DND-41 (cell line): ENCODE results near the gene CERKL.

Source experiments
- EZH2 ChIP-seq: IDR thresholded peaks from 3 replicates; pipeline ENCODE4 v1.6.1; 2012; ENCODE audit warnings: borderline replicate concordance, low read depth, mild to moderate bottlenecking, moderate library complexity, low read length, inconsistent platforms; ENCODE audit not compliant: severe bottlenecking
- TF ChIP-seq, protein P1 (sequence below): IDR thresholded peaks from 2 replicates; pipeline ENCODE4 v1.5.1; 2012; ENCODE audit warnings: borderline replicate concordance, low read length, moderate library complexity, mild to moderate bottlenecking; ENCODE audit not compliant: poor library complexity, severe bottlenecking; ENCODE audit errors: extremely low read depth

DNA sequence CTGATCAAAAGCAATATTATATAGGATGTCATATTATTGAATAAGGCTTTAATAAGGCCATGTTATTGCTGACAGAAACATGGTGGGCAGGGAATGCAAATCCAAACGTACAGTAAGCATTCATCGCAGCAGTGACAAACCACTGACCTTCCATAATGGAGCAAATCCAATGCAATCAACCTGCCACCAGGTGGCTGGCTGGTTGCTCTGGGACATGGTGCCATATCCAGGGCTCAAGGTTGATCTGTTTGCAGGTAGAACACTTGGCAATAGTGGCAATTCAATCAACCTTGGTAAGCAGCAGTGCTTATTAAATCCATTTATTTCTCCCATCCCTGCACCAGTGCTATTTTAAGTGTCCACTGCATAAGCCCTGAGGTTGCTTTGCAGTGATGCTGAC lies 75.4 kb downstream of the CERKL start:
- TF ChIP-seq, protein P1, sequence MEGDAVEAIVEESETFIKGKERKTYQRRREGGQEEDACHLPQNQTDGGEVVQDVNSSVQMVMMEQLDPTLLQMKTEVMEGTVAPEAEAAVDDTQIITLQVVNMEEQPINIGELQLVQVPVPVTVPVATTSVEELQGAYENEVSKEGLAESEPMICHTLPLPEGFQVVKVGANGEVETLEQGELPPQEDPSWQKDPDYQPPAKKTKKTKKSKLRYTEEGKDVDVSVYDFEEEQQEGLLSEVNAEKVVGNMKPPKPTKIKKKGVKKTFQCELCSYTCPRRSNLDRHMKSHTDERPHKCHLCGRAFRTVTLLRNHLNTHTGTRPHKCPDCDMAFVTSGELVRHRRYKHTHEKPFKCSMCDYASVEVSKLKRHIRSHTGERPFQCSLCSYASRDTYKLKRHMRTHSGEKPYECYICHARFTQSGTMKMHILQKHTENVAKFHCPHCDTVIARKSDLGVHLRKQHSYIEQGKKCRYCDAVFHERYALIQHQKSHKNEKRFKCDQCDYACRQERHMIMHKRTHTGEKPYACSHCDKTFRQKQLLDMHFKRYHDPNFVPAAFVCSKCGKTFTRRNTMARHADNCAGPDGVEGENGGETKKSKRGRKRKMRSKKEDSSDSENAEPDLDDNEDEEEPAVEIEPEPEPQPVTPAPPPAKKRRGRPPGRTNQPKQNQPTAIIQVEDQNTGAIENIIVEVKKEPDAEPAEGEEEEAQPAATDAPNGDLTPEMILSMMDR, result peak; percentile 25
- no peak for TF ChIP-seq EZH2
